DND-41 (cell line): Measurements from ENCODE around the gene CIT.

ENCODE experiments used
- ATAC-seq: fragments of 200-7000 bp; cut with Tn5 transposase; 3 replicates; pipeline ENCODE4 v1.9.1; 2021; ENCODE audit warnings: low read depth; ENCODE audit not compliant: insufficient read depth
- DNase-seq: peaks from one replicate; pipeline ENCODE4 v3.0.0-alpha.2; 2020
- H2AFZ ChIP-seq: 2 replicates; pipeline ENCODE4 v1.6.0; 2012; ENCODE audit warnings: low read depth, low read length
- H3K27ac ChIP-seq: 2 replicates; pipeline ENCODE4 v1.5.1; 2012; ENCODE audit warnings: low read length, inconsistent platforms
- H3K27me3 ChIP-seq: fragments of 200-600 bp; sonication (generic); 2 replicates; pipeline ENCODE4 v1.6.0; 2012; ENCODE audit warnings: low read length, mild to moderate bottlenecking, inconsistent platforms; ENCODE audit not compliant: insufficient read depth, poor library complexity
- H3K36me3 ChIP-seq: 2 replicates; pipeline ENCODE4 v1.5.1; 2012; ENCODE audit warnings: low read length, inconsistent platforms; ENCODE audit not compliant: insufficient read depth
- H3K4me1 ChIP-seq: 2 replicates; pipeline ENCODE4 v1.5.1; 2012; ENCODE audit warnings: mild to moderate bottlenecking, low read length; ENCODE audit not compliant: insufficient read depth
- H3K4me2 ChIP-seq: 2 replicates; pipeline ENCODE4 v1.6.0; 2012; ENCODE audit warnings: mild to moderate bottlenecking, moderate library complexity, low read length, inconsistent platforms; ENCODE audit not compliant: insufficient read depth
- H3K4me3 ChIP-seq, 2 experiments: fragments of 200-600 bp in 1 of 2; shearing (Covaris generic) in 1 of 2; 2 replicates each; pipeline ENCODE4 v1.5.1; 2012 to 2016; ENCODE audit warnings: inconsistent platforms in 2 of 2, low read length in 2 of 2, mild to moderate bottlenecking in 2 of 2, low read depth in 1 of 2, moderate library complexity in 1 of 2
- H3K79me2 ChIP-seq: 2 replicates; pipeline ENCODE4 v1.6.0; 2012; ENCODE audit warnings: low read length, inconsistent platforms; ENCODE audit not compliant: insufficient read depth
- H3K9ac ChIP-seq: 2 replicates; pipeline ENCODE4 v1.6.0; 2012; ENCODE audit warnings: low read depth, mild to moderate bottlenecking, inconsistent platforms, low read length, moderate library complexity
- H3K9me3 ChIP-seq: 2 replicates; pipeline ENCODE4 v1.5.1; 2012; ENCODE audit warnings: low read length, moderate library complexity, mild to moderate bottlenecking, inconsistent platforms; ENCODE audit not compliant: insufficient read depth, severe bottlenecking
- H4K20me1 ChIP-seq: 2 replicates; pipeline ENCODE4 v1.6.0; 2012; ENCODE audit warnings: low read length; ENCODE audit not compliant: insufficient read depth
- EZH2 ChIP-seq: IDR thresholded peaks from 3 replicates; pipeline ENCODE4 v1.6.1; 2012; ENCODE audit warnings: borderline replicate concordance, low read depth, mild to moderate bottlenecking, moderate library complexity, low read length, inconsistent platforms; ENCODE audit not compliant: severe bottlenecking
- TF ChIP-seq, protein P1 (sequence below): IDR thresholded peaks from 2 replicates; pipeline ENCODE4 v1.5.1; 2012; ENCODE audit warnings: borderline replicate concordance, low read length, moderate library complexity, mild to moderate bottlenecking; ENCODE audit not compliant: poor library complexity, severe bottlenecking; ENCODE audit errors: extremely low read depth

CIT gene, protein sequence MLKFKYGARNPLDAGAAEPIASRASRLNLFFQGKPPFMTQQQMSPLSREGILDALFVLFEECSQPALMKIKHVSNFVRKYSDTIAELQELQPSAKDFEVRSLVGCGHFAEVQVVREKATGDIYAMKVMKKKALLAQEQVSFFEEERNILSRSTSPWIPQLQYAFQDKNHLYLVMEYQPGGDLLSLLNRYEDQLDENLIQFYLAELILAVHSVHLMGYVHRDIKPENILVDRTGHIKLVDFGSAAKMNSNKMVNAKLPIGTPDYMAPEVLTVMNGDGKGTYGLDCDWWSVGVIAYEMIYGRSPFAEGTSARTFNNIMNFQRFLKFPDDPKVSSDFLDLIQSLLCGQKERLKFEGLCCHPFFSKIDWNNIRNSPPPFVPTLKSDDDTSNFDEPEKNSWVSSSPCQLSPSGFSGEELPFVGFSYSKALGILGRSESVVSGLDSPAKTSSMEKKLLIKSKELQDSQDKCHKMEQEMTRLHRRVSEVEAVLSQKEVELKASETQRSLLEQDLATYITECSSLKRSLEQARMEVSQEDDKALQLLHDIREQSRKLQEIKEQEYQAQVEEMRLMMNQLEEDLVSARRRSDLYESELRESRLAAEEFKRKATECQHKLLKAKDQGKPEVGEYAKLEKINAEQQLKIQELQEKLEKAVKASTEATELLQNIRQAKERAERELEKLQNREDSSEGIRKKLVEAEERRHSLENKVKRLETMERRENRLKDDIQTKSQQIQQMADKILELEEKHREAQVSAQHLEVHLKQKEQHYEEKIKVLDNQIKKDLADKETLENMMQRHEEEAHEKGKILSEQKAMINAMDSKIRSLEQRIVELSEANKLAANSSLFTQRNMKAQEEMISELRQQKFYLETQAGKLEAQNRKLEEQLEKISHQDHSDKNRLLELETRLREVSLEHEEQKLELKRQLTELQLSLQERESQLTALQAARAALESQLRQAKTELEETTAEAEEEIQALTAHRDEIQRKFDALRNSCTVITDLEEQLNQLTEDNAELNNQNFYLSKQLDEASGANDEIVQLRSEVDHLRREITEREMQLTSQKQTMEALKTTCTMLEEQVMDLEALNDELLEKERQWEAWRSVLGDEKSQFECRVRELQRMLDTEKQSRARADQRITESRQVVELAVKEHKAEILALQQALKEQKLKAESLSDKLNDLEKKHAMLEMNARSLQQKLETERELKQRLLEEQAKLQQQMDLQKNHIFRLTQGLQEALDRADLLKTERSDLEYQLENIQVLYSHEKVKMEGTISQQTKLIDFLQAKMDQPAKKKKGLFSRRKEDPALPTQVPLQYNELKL (N-terminal part only)

DNA sequence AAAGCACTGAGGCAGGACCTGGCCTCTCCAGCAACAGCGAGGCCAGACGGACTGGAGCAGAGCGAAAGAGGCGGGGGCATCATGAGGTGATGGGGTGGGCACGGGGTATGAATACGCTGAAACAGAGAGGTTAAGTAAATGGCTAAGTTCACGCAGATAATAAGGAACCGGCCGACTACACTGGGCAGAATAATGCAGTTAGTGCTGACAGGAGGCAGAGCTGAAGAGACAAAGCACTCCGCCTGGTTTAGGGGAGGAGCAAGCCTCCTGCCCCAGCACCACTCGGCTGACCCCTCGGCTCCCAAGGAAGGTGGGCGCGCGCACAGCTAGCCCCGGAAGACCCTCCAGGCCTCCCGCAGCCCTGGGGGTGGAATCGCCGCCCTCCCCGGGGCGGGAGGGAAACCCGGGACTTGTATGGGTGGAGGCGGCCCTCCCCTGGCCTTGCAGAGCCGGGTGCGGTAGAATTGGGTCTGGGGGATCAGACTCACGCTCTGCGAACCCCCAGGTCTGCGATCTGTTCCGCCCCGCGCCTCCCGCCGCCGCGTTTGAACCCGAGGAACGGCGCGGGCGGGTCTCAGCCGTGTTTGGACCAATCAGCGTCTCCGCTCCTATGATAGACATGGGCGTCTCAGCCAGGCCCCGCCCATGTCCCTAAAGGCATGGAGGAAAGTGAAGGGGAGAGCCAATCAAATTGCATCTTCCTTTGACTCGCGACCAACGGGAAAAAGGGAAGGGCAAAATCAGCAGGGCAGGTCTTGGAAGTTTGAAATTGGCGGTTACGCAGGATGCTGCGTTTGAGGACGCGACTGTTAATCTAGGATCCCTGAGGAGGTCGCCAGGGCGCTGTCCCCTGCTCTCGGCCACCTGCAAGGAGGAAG is at the start of gene CIT:
Gene CIT, minus strand, starts transcription at position 560 of the 878 bp plus-strand sequence. CDS start 1,152 bp downstream, outside the sequence.
- H3K27ac ChIP-seq, result peak within 1 kb of the TSS; percentile 85
- H3K9ac ChIP-seq, result peak within 1 kb of the TSS; percentile 81
- H3K79me2 ChIP-seq, result peaks cover 34% of the 10 kb centered on the region
- H3K36me3 ChIP-seq, result peaks cover 38% of the 10 kb centered on the region
- no peak for TF ChIP-seq EZH2
- TF ChIP-seq, protein P1, sequence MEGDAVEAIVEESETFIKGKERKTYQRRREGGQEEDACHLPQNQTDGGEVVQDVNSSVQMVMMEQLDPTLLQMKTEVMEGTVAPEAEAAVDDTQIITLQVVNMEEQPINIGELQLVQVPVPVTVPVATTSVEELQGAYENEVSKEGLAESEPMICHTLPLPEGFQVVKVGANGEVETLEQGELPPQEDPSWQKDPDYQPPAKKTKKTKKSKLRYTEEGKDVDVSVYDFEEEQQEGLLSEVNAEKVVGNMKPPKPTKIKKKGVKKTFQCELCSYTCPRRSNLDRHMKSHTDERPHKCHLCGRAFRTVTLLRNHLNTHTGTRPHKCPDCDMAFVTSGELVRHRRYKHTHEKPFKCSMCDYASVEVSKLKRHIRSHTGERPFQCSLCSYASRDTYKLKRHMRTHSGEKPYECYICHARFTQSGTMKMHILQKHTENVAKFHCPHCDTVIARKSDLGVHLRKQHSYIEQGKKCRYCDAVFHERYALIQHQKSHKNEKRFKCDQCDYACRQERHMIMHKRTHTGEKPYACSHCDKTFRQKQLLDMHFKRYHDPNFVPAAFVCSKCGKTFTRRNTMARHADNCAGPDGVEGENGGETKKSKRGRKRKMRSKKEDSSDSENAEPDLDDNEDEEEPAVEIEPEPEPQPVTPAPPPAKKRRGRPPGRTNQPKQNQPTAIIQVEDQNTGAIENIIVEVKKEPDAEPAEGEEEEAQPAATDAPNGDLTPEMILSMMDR, result no peak
- ATAC-seq (peak; percentile 99), DNase-seq (peak; percentile 94)
- H3K27me3 ChIP-seq, result peaks cover 5% of the 10 kb centered on the region
- peaks cover 30% of the 10 kb centered on the region for H3K4me1 ChIP-seq
- peak within 1 kb of the TSS; percentile 82 for H2AFZ ChIP-seq
- no peaks in the 10 kb centered on the region for H4K20me1 ChIP-seq
- peak within 1 kb of the TSS; percentile 54 to 79 for H3K4me3 ChIP-seq
- H3K9me3 ChIP-seq, result no peaks in the 10 kb centered on the region
- H3K4me2 ChIP-seq, result peak within 1 kb of the TSS; percentile 65

DNA sequence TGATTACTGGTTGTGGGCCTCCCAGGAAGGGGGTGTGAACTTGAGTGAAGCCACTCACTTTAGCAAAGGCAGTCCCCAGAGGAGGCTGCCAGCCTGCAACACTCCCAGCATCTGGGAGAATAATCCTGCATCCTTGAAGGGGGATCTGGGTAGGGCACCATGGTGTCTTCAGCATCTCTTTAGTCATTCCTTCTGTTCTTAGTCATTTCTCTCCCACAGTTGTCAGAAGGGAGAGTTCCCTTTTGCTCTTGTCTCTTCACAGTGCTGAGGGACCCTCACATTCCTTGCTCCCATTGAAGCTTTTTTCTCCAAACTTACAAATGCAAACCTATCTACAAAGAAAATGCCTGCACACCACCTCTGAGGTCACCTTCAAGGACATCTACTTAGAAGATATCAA is 48.1 kb upstream of the CIT start:
- ATAC-seq (no peak), DNase-seq (no peak)
- no peaks in the 10 kb centered on the region for H3K36me3 ChIP-seq
- TF ChIP-seq EZH2, result no peak
- TF ChIP-seq, protein P1, result no peak
- H3K4me1 ChIP-seq, result no peaks in the 10 kb centered on the region
- no peaks in the 10 kb centered on the region for H3K79me2 ChIP-seq
- H3K27ac ChIP-seq, result no peak overlapping the region
- no peaks in the 10 kb centered on the region for H3K9me3 ChIP-seq
- H4K20me1 ChIP-seq, result no peaks in the 10 kb centered on the region
- H3K4me2 ChIP-seq, result no peak overlapping the region
- no peak overlapping the region for H3K9ac ChIP-seq
- no peak overlapping the region for H3K4me3 ChIP-seq
- no peak overlapping the region for H2AFZ ChIP-seq
- H3K27me3 ChIP-seq, result no peaks in the 10 kb centered on the region

DNA sequence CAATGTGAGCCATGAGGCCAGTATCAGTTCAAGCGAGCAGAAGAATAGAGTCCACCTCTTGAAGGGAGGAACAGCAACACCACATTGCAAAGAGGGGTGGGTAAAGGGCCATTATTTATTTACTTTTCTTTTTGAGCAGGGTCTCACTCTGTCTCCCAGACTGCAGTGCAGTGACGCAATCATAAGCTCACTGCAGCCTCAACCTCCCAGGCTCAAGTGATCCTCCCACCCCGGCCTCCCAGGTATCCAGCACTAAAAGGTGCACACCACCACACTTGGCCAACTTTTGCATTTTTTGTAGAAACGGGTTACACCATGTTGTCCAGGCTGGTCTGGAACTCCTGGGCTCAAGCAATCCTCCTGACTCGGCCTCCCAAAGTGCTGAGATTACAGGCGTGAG is 42.9 kb upstream of the CIT start:
- Histone ChIP-seq H3K9me3 (no peaks in the 10 kb centered on the region), H4K20me1 (no peaks in the 10 kb centered on the region), H3K9ac (no peak overlapping the region), H3K36me3 (no peaks in the 10 kb centered on the region), H3K4me2 (no peak overlapping the region), H3K27ac (no peak overlapping the region), H3K4me1 (no peaks in the 10 kb centered on the region), H3K27me3 (no peaks in the 10 kb centered on the region), H2AFZ (no peak overlapping the region), H3K4me3 (no peak overlapping the region), H3K79me2 (no peaks in the 10 kb centered on the region)
- no peak for ATAC-seq
- TF ChIP-seq, protein P1, result no peak
- no peak for TF ChIP-seq EZH2
- DNase-seq, result no peak
